GM12872 (cell line): Measurements from ENCODE around the gene AKIRIN2.

ENCODE experiments used
- TF ChIP-seq, protein P1 (sequence below): IDR thresholded peaks from 3 replicates; pipeline ENCODE4 v1.5.1; 2011; ENCODE audit warnings: low read depth, mild to moderate bottlenecking, low read length, moderate library complexity; ENCODE audit not compliant: insufficient read depth

AKIRIN2 gene

DNA sequence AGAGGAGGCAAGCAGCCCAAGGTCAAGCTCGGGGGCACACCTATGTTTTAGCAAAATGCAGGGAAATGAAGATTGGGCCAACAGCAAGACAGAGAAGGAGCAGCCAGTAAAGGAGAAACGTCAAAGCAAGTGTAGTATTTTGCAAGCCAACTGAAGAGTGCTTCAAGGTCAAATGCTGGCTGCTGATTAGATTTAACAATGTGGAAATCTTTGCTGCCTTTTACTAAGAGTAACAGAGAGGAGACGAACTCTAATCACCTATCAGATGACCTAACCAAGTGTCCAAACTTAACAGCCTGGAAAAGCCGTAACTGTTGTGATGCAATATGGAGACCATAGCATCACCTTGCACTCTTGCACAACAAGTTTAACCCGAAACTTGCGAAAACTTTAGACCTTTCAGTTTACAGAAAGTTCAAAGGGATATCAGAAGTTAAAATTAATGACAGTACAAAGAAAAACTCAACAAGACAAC is 30.4 kb downstream of the AKIRIN2 start:
- TF ChIP-seq, protein P1, sequence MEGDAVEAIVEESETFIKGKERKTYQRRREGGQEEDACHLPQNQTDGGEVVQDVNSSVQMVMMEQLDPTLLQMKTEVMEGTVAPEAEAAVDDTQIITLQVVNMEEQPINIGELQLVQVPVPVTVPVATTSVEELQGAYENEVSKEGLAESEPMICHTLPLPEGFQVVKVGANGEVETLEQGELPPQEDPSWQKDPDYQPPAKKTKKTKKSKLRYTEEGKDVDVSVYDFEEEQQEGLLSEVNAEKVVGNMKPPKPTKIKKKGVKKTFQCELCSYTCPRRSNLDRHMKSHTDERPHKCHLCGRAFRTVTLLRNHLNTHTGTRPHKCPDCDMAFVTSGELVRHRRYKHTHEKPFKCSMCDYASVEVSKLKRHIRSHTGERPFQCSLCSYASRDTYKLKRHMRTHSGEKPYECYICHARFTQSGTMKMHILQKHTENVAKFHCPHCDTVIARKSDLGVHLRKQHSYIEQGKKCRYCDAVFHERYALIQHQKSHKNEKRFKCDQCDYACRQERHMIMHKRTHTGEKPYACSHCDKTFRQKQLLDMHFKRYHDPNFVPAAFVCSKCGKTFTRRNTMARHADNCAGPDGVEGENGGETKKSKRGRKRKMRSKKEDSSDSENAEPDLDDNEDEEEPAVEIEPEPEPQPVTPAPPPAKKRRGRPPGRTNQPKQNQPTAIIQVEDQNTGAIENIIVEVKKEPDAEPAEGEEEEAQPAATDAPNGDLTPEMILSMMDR = no peak

DNA sequence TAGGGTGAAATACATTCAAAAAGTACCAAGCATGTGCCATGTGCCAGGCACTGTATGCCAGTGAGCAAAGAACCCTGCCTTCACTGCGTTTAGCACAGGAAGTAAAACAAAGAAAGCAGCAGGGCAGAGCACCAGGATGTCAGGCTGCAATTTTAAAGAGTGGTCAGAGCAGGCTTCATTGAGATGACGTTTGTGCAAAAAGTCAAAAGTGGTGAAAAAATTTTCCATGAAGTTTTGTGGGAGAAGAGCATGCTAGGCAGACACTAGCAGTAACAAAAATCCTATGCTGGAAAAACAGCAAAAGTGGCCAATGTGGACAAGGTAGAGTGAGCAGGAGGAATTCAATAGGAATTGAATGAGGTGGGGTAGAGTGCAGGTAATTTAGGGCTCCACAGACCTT is 31.3 kb downstream of the AKIRIN2 start:
- TF ChIP-seq, protein P1 = no peak

DNA sequence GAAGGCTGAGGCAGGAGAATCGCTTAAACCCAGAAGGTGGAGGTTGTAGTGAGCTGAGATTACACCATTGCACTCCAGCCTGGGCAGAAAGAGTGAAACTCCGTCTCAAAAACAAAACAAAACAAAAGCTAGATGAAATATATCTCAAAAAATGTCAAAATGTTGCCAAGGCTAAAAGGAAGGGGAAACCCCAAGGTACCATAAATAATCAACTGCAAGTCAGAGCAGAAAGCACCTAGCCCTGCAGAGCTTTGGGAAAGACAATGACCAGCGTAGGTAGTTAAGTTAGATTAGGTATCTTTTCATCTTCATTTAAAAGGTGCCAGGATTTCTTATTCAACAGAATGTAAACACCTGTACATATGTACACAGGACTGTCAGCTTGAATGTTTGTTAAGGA is 33.0 kb downstream of the AKIRIN2 start:
- TF ChIP-seq, protein P1 = no peak

DNA sequence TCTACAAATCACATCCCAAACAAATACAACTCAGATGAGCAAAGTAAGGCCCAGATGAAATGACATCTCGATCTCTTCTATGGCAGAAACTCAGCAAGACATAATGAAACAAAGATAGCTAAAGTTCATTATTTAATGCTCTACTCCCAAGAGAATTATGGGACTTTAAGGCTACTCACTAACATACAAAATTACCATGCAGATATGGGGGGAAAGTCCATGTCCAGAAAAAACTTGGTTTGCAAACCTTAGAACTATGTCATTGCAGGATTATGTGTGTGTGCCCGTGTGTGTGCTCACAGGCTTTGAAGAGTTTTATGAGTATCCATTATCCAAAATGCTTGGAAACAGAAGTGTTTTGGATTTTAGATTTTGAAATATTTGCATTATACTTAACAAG is 34.0 kb downstream of the AKIRIN2 start:
- TF ChIP-seq, protein P1 = no peak

DNA sequence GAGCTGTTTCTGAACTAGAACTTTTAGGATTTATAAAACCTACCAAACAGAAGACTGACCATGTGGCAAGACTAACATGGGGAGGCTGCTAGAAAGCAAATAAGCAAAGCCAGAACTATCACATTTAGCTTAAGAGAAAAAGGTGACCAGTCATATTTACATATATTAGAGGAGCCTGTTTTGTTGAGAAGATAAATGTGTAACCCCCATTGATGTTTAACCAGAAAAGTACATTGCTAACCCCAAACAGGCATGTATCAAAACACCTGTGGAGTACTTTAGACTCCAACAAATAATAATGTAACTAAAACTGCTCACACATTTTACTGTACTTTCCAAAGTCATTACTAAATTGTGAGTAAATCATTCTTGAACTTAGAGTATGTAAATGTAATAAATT is 35.0 kb downstream of the AKIRIN2 start:
- TF ChIP-seq, protein P1 = no peak

DNA sequence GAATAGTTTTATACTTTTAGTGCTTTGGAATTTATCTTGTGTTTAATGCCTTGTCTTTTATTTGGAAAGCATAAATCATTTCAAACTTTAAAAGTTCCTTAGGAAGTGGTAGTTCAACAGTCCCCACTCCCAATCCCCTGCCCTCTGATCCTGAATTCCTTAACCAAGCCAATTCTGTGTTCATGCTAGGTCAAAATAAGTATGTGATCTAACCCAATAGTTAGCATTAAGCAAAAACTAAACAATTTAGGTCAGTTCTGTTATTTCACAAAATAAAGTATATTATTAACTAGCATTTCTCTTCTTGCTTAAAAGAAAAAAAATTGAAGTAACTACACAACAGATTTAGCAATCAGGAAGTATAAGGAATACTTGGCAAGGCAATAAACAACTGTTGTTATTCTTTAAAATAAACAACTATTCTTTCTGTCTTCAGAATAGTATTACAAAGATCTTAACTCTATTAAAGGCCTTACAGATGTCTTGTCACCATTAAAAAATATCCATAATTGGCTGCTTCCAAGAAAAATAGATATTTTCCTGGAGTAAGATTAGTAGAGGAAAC is 37.0 kb downstream of the AKIRIN2 start:
- TF ChIP-seq, protein P1 = no peak

DNA sequence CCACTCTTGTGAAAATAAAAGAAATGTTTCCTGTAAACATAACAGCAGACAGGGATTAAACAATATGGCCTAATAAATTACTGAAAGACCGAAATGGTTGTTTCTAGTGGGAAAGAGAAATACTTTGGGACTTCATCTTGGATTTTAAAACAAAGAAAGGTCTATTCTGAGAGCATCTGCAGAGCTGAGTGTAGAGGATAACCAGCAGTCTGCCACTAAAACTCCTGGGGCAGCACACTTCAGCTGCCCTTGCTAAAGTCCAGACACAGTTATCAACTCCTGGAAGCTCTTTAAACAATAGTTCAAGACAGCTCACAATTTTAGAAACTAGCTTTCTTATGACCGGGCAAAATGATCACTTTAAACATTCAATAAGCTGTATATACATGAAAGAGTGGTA is 38.6 kb downstream of the AKIRIN2 start:
- TF ChIP-seq, protein P1 = no peak
